Dendritic cell treated with granulocyte-macrophage colony-stimulating factor and Interleukin-4, amounts not matched to agents 40 ng/mL and 50 ng/mL, for 4 days (primary cell): Measurements from ENCODE around the gene UBN1.
"Not testable (repeated sequence)": the region's sequence is repeated elsewhere in the genome, so short reads cannot be mapped to it uniquely, and the experiment has no call there.

Source experiments
- H3K27ac Mint-ChIP-seq: one replicate; pipeline ENCODE4 v1.8.0; 2022; ENCODE audit warnings: mild to moderate bottlenecking, mixed read lengths
- H3K27me3 Mint-ChIP-seq: one replicate; pipeline ENCODE4 v1.8.0; 2022; ENCODE audit warnings: mild to moderate bottlenecking, mixed read lengths
- H3K36me3 Mint-ChIP-seq: one replicate; pipeline ENCODE4 v1.8.0; 2022; ENCODE audit warnings: low read depth, mixed read lengths
- H3K4me1 Mint-ChIP-seq: one replicate; pipeline ENCODE4 v1.8.0; 2022; ENCODE audit warnings: low read depth, mixed read lengths
- H3K4me3 Mint-ChIP-seq: one replicate; pipeline ENCODE4 v1.8.0; 2022; ENCODE audit warnings: mild to moderate bottlenecking, moderate library complexity, mixed read lengths
- H3K9me3 Mint-ChIP-seq: one replicate; pipeline ENCODE4 v1.8.0; 2022; ENCODE audit warnings: mixed read lengths
- intact Hi-C: fragments of 100-400 bp; cut with micrococcal nuclease; formaldehyde crosslinking; loops from one replicate; pipeline ENCODE4 v1.15.0; 2022

Gene UBN1

DNA sequence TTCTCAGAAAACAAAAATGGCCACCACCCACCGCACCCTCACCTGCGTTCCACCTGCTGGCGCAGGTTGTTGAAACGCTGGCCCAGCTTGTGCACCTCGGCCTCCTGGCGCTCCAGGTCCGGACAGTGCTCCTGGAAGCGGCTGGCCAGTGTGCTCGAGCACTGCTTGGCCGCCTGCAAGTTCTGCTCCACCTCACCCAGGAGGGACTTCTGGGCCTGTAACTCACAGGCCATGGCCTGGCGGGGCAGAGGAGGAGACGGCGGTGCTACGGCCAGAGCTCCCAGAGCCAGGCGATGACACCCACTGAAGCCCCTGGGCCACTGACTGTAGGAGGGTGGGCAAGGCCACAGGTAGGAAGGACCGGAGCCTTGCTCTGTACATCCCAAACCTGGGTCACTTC, 43.4 kb downstream of the UBN1 start:
- H3K9me3 Mint-ChIP-seq, result no peaks in the 10 kb centered on the region

GRCh38 chr16:4891097-4891885, 44.0 kb downstream of the UBN1 start:
- intact Hi-C loops, result no loop called here
- peaks cover 39% of the 10 kb centered on the region for H3K36me3 Mint-ChIP-seq

More for the DNA sequence above, 43.4 kb downstream of the UBN1 start:
- intact Hi-C loops, result no loop called here
- H3K36me3 Mint-ChIP-seq, result peaks cover 45% of the 10 kb centered on the region
- peaks cover 9% of the 10 kb centered on the region for H3K4me1 Mint-ChIP-seq
- H3K27ac Mint-ChIP-seq, result no peak overlapping the region
- peaks cover 1% of the 10 kb centered on the region for H3K27me3 Mint-ChIP-seq
- H3K4me3 Mint-ChIP-seq, result no peak overlapping the region

DNA sequence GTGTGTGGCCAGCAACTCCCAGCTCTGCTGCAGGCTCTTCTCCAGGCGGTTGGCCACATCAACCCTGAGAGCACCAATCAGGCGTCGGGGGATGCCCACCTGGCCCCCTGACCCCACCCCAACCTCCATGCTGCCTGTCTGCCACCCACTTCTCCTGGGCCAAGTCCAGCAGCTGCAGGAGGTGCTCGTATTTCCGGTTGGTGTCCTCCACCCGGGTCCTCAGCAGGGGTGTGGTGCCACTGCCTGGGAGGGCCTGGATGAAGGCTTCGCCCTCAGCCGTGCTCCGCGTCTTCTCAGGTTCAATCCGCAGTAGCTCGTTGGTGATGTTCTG, 44.6 kb downstream of the UBN1 start:
- Mint-ChIP-seq H3K36me3 (peaks cover 33% of the 10 kb centered on the region), H3K9me3 (no peaks in the 10 kb centered on the region), H3K4me1 (peaks cover 9% of the 10 kb centered on the region), H3K27me3 (peaks cover 3% of the 10 kb centered on the region), H3K4me3 (no peak overlapping the region), H3K27ac (no peak overlapping the region)
- intact Hi-C loops, result no loop called here

More at GRCh38 chr16:4891097-4891885, 44.0 kb downstream of the UBN1 start:
- Mint-ChIP-seq H3K4me1 (peaks cover 9% of the 10 kb centered on the region), H3K4me3 (no peak overlapping the region), H3K27me3 (peaks cover 3% of the 10 kb centered on the region), H3K9me3 (no peaks in the 10 kb centered on the region), H3K27ac (no peak overlapping the region)

- no peak overlapping the region for H3K4me3 Mint-ChIP-seq
- H3K27me3 Mint-ChIP-seq, result peaks cover 3% of the 10 kb centered on the region
- H3K9me3 Mint-ChIP-seq, result no peaks in the 10 kb centered on the region
- peaks cover 9% of the 10 kb centered on the region for H3K4me1 Mint-ChIP-seq
- H3K36me3 Mint-ChIP-seq, result peaks cover 26% of the 10 kb centered on the region
- no peak overlapping the region for H3K27ac Mint-ChIP-seq
- intact Hi-C loops, result no loop called here
Observed at GRCh38 chr16:4892361-4893102, 45.3 kb downstream of the UBN1 start.

DNA sequence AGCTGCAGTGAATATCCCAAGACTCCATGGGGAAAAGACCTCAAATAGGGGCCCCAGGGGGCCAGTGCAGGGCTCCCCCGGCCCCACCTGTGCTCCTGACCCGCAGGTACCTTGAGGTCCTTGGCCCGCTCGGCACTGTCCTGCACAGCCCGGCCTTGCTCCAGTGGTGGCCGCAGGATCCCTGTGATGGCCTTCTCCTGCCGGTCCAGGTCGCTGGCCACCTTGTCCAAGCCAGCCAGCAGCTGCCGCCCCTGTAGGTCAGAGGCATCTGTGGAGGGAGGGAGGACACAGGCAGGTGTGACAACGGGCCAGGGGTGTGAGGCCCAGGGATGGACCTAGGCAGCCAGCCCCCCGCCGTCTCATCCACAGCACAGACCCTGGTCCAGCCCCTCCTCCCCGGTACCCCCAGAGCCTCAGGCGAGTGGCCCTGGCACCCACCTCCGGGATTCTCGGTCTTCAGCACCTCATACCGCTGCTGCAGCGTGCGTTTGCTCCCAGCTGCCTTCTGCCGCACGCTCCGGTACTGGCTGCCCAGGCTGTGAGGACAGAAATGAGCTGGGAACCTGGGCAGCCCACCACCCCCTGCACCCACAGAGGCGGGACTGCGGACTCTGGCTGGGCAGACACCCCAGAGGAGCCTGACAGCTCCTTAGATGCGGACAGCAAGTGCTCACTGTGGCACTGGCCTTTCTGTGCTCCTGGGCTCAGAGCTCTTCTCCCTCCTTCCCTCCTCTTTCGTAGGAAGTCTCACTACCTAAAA, 46.0 kb downstream of the UBN1 start:
- Mint-ChIP-seq H3K9me3 (no peaks in the 10 kb centered on the region), H3K4me3 (no peak overlapping the region), H3K27me3 (peaks cover 3% of the 10 kb centered on the region), H3K27ac (no peak overlapping the region), H3K4me1 (peaks cover 9% of the 10 kb centered on the region), H3K36me3 (peaks cover 19% of the 10 kb centered on the region)
- intact Hi-C loops, result no loop called here

GRCh38 chr16:4894276-4895150, 47.2 kb downstream of the UBN1 start:
- Mint-ChIP-seq H3K27me3 (peaks cover 3% of the 10 kb centered on the region), H3K4me3 (no peak overlapping the region), H3K9me3 (no peaks in the 10 kb centered on the region), H3K4me1 (peaks cover 9% of the 10 kb centered on the region), H3K27ac (no peak overlapping the region), H3K36me3 (peaks cover 13% of the 10 kb centered on the region)
- intact Hi-C loops, result no loop called here

DNA sequence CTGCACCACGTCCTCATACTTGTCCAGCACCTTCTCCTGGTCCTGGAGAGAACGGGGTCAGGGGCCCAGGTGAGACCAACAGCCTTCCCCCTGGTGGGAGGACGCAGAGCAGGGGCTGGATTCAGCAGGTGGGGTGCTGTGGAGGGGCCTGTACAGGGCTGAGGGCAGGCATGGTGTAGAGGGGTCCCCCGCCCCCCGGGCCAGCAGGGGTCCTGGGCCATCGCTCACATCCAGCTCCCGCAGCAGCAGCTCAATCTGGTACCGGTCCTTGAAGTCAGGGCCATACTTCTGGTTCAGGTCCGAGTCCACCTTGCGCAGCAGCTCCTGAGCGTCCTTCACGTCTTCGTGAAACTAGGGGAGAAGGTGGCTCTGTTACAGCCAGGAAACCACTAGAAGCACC, 48.1 kb downstream of the UBN1 start:
- Mint-ChIP-seq H3K36me3 (peaks cover 5% of the 10 kb centered on the region), H3K4me1 (peaks cover 9% of the 10 kb centered on the region), H3K27me3 (peaks cover 3% of the 10 kb centered on the region), H3K4me3 (no peak overlapping the region), H3K27ac (no peak overlapping the region), H3K9me3 (no peaks in the 10 kb centered on the region)
- intact Hi-C loops, result no loop called here

- H3K9me3 Mint-ChIP-seq, H3K36me3 Mint-ChIP-seq, H3K27me3 Mint-ChIP-seq, H3K27ac Mint-ChIP-seq, H3K4me3 Mint-ChIP-seq, intact Hi-C loops, H3K4me1 Mint-ChIP-seq: not testable (repeated sequence)
Observed at GRCh38 chr16:4896761-4897160, 49.5 kb downstream of the UBN1 start.

DNA sequence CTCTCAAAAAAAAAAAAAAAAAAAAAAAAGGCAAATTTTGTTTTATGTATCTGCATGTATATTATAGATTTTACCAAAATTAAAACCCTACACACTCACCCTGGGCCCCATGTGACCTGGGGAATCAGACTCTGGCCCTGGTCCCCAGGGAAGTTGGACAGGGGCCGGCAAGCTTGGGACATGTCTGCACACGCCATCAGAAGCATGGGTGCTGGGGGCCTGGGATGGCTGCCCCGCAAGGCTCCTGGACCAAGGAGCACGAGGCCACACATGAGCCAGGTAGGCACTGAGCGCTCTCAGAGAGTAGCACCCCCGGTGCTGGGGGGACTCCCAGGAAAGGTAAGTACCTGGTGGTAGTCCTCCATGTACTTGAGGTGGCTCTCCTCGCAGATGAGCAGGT, 50.0 kb downstream of the UBN1 start:
- Mint-ChIP-seq H3K4me3 (no peak overlapping the region), H3K9me3 (no peaks in the 10 kb centered on the region), H3K27me3 (peaks cover 3% of the 10 kb centered on the region), H3K36me3 (no peaks in the 10 kb centered on the region), H3K27ac (no peak overlapping the region), H3K4me1 (peaks cover 3% of the 10 kb centered on the region)
- intact Hi-C loops, result no loop called here

- Mint-ChIP-seq H3K27me3 (peaks cover 4% of the 10 kb centered on the region), H3K9me3 (no peaks in the 10 kb centered on the region), H3K27ac (no peak overlapping the region), H3K4me1 (no peaks in the 10 kb centered on the region), H3K4me3 (no peak overlapping the region), H3K36me3 (no peaks in the 10 kb centered on the region)
- intact Hi-C loops, result no loop called here
Observed at GRCh38 chr16:4898811-4899473, 51.7 kb downstream of the UBN1 start.

DNA sequence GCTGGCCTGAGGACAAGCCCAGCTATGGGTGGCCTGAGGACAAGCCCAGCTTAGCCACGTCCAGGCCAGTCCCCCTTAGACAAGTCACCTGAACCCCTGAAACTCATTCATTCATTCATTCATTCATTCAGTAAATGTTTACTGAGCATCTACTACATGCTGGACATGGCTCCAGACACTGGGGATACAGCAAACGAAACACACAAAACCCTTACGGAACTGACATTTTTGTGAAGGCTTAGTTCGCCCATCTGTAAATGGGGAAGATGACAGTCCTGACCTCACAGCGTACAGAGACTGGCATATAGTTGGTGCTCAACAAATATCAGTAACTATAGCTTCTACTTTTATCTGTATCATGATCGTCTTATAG, 52.2 kb downstream of the UBN1 start:
- H3K27me3 Mint-ChIP-seq, result peaks cover 7% of the 10 kb centered on the region
- no peak overlapping the region for H3K4me3 Mint-ChIP-seq
- intact Hi-C loops, result no loop called here
- no peaks in the 10 kb centered on the region for H3K9me3 Mint-ChIP-seq
- H3K36me3 Mint-ChIP-seq, result no peaks in the 10 kb centered on the region
- no peaks in the 10 kb centered on the region for H3K4me1 Mint-ChIP-seq
- H3K27ac Mint-ChIP-seq, result no peak overlapping the region

GRCh38 chr16:4900036-4900435, 52.8 kb downstream of the UBN1 start:
- Mint-ChIP-seq H3K4me3 (no peak overlapping the region), H3K27ac (no peak overlapping the region), H3K36me3 (no peaks in the 10 kb centered on the region), H3K27me3 (peaks cover 8% of the 10 kb centered on the region), H3K9me3 (no peaks in the 10 kb centered on the region), H3K4me1 (no peaks in the 10 kb centered on the region)
- intact Hi-C loops, result no loop called here

GRCh38 chr16:4900750-4901149, 53.5 kb downstream of the UBN1 start:
- Mint-ChIP-seq H3K27me3 (peaks cover 9% of the 10 kb centered on the region), H3K36me3 (no peaks in the 10 kb centered on the region), H3K4me3 (no peak overlapping the region), H3K9me3 (no peaks in the 10 kb centered on the region), H3K27ac (no peak overlapping the region), H3K4me1 (no peaks in the 10 kb centered on the region)
- intact Hi-C loops, result no loop called here
